Esophagus squamous epithelium (tissue), 4 donors: ENCODE results near the gene CBLB.

Experiments used
- CTCF ChIP-seq, 6 experiments: fragments of 450-650 bp in 4 of 6; fragments of 200-600 bp in 2 of 6; sonication (generic) in 2 of 6; IDR thresholded peaks; one replicate each; pipeline ENCODE4 v1.5.1; 2016 to 2019; ENCODE audit warnings: antibody characterized with exemption in 6 of 6, mild to moderate bottlenecking in 4 of 6, moderate library complexity in 4 of 6
- POLR2A ChIP-seq, 4 donors: fragments of 450-650 bp; IDR thresholded peaks; one replicate each; pipeline ENCODE4 v1.6.1; 2017; ENCODE audit warnings: antibody characterized with exemption in 4 of 4, mild to moderate bottlenecking in 4 of 4, moderate library complexity in 3 of 4

GRCh38 chr3:105715372-105715771, 153.4 kb downstream of the CBLB start:
- TF ChIP-seq CTCF (IDR thresholded peaks at IDR 0.05) (no peak), POLR2A (IDR thresholded peaks at IDR 0.05) (no peak)
